Endothelial cell of umbilical vein (primary cell): Measurements from ENCODE around the gene TAGLN2. TPM values are rescaled to one million over a fixed set of nuclear protein-coding genes. Genes with fewer than 3 reads are reported as not detected.

ENCODE experiments used
- BruUV-seq: library from RNA; stranded (reverse); fragments of 400-500 nt; replicated peaks from 2 replicates; lab custom pipeline; 2021; lab: Mats Ljungman, UMichigan
- CTCF ChIA-PET: fragments of 300-600, 350-600 bp; sonication (Branson Sonifier 250); formaldehyde crosslinking; loops from one replicate; lab custom pipeline; 2021; ENCODE audit warnings: antibody characterized with exemption, inconsistent platforms; lab: Charles Lee
- POLR2A ChIA-PET: fragments of 300-600, 350-600 bp; sonication (Branson Sonifier 250); formaldehyde crosslinking; loops from one replicate; lab custom pipeline; 2021; ENCODE audit warnings: antibody characterized with exemption, inconsistent platforms; lab: Charles Lee
- DNase-seq: peaks from one replicate; pipeline ENCODE4 v3.0.0-alpha.2; 2011; ENCODE audit warnings: low read depth, low spot score
- FAIRE-seq: peaks from 2 replicates; lab custom pipeline; 2011; peaks lifted over from hg19 to GRCh38; lab: Jason Lieb, UNC
- H2AFZ ChIP-seq: 2 replicates; pipeline ENCODE4 v1.6.0; 2012; ENCODE audit warnings: low read depth, low read length, control low read depth, inconsistent platforms
- H3K27ac ChIP-seq: 2 replicates; pipeline ENCODE4 v1.5.1; 2011; ENCODE audit warnings: low read depth, mild to moderate bottlenecking, control low read depth, low read length, moderate library complexity; ENCODE audit not compliant: insufficient read depth
- H3K27me3 ChIP-seq, 2 experiments: 2 replicates each; pipeline versions ENCODE4 v1.6.0 to v1.6.1; 2011; ENCODE audit warnings: low read length in 2 of 2, mixed read lengths in 1 of 2; ENCODE audit not compliant: control insufficient read depth in 2 of 2, insufficient read depth in 2 of 2
- H3K36me3 ChIP-seq, 2 experiments: 2 replicates in 1 of 2; 3 replicates in 1 of 2; pipeline ENCODE4 v1.5.1; 2011; ENCODE audit warnings: low read length in 2 of 2, mild to moderate bottlenecking in 1 of 2, moderate library complexity in 1 of 2; ENCODE audit not compliant: control insufficient read depth in 2 of 2, insufficient read depth in 2 of 2; ENCODE audit errors: extremely low read depth in 1 of 2
- H3K4me1 ChIP-seq: 3 replicates; pipeline ENCODE4 v1.5.1; 2011; ENCODE audit warnings: mild to moderate bottlenecking, low read length; ENCODE audit not compliant: control insufficient read depth, insufficient read depth; ENCODE audit errors: extremely low read depth
- H3K4me2 ChIP-seq: 2 replicates; pipeline ENCODE4 v1.6.1; 2011; ENCODE audit warnings: low read length, control low read depth, mixed read lengths; ENCODE audit not compliant: insufficient read depth
- H3K4me3 ChIP-seq, 3 experiments: fragments of 200-600 bp in 1 of 3; sonication (generic), shearing (Covaris generic) in 1 of 3; replicated peaks in 1 of 3; 2 replicates each; pipeline ENCODE4 v1.5.1; 2011 to 2016; ENCODE audit warnings: control low read depth in 3 of 3, low read length in 3 of 3, mild to moderate bottlenecking in 2 of 3, inconsistent platforms in 1 of 3, low read depth in 1 of 3, moderate library complexity in 1 of 3; ENCODE audit not compliant: insufficient read depth in 1 of 3
- H3K79me2 ChIP-seq: 2 replicates; pipeline ENCODE4 v1.6.0; 2012; ENCODE audit warnings: low read length, inconsistent platforms; ENCODE audit not compliant: control insufficient read depth, insufficient read depth
- H3K9ac ChIP-seq: replicated peaks from 2 replicates; pipeline ENCODE3; 2011; ENCODE audit warnings: low read length, control low read depth; ENCODE audit not compliant: insufficient read depth; ENCODE audit errors: extremely low read depth
- H3K9me1 ChIP-seq: replicated peaks from 3 replicates; pipeline ENCODE4 v1.6.0; 2011; ENCODE audit warnings: mild to moderate bottlenecking, low read length; ENCODE audit not compliant: control insufficient read depth, insufficient read depth; ENCODE audit errors: extremely low read depth
- H3K9me3 ChIP-seq: replicated peaks from 2 replicates; pipeline ENCODE4 v1.5.1; 2012; ENCODE audit warnings: low read length, inconsistent platforms; ENCODE audit not compliant: control insufficient read depth, insufficient read depth
- H4K20me1 ChIP-seq: replicated peaks from 2 replicates; pipeline ENCODE3; 2011; ENCODE audit warnings: mild to moderate bottlenecking, low read length; ENCODE audit not compliant: control insufficient read depth, insufficient read depth; ENCODE audit errors: extremely low read depth
- CTCF ChIP-seq, 2 donors: IDR thresholded peaks; 1 replicate in 1 of 2; 2 replicates in 1 of 2; pipeline ENCODE4 v1.5.1; 2011; ENCODE audit warnings: low read length in 2 of 2, mild to moderate bottlenecking in 2 of 2, moderate library complexity in 2 of 2, control low read depth in 1 of 2, inconsistent platforms in 1 of 2, low read depth in 1 of 2; ENCODE audit not compliant: insufficient read depth in 1 of 2; ENCODE audit errors: extremely low read depth in 1 of 2
- EZH2 ChIP-seq: IDR thresholded peaks from 2 replicates; pipeline ENCODE4 v1.6.1; 2012; ENCODE audit warnings: borderline replicate concordance, low read depth, mild to moderate bottlenecking, moderate library complexity, low read length, inconsistent platforms; ENCODE audit not compliant: severe bottlenecking
- FOS ChIP-seq: IDR thresholded peaks from 2 replicates; pipeline ENCODE4 v1.6.1; 2011; ENCODE audit warnings: mild to moderate bottlenecking, low read length, moderate library complexity, borderline replicate concordance; ENCODE audit not compliant: insufficient read depth
- GATA2 ChIP-seq: IDR thresholded peaks from 2 replicates; pipeline ENCODE4 v1.7.0; 2011; ENCODE audit warnings: low read depth, mild to moderate bottlenecking, moderate library complexity, mixed read lengths, low read length; ENCODE audit not compliant: insufficient read length, insufficient read depth
- JUN ChIP-seq: IDR thresholded peaks from 2 replicates; pipeline ENCODE4 v1.6.1; 2011; ENCODE audit warnings: borderline replicate concordance, low read depth; ENCODE audit not compliant: insufficient read length, insufficient read depth
- MAX ChIP-seq: IDR thresholded peaks from 2 replicates; pipeline ENCODE4 v1.6.1; 2011; ENCODE audit not compliant: insufficient read depth, insufficient read length
- MYC ChIP-seq: IDR thresholded peaks from one replicate; pipeline ENCODE4 v1.6.1; 2011; ENCODE audit warnings: mild to moderate bottlenecking, low read depth, low read length
- POLR2A ChIP-seq: IDR thresholded peaks from 2 replicates; pipeline ENCODE4 v1.6.1; 2012; ENCODE audit warnings: low read depth, mild to moderate bottlenecking, control low read depth, low read length
- POLR2AphosphoS5 ChIP-seq: IDR thresholded peaks from 2 replicates; pipeline ENCODE4 v1.6.1; 2012; ENCODE audit warnings: low read depth, mild to moderate bottlenecking, control low read depth, low read length, moderate library complexity; ENCODE audit not compliant: insufficient read depth
- dilution Hi-C: fragments of 300-500 bp; cut with MboI; formaldehyde crosslinking; loops from one replicate; pipeline ENCODE4 v1.15.0; 2019; ENCODE audit warnings: low sequenced_read_pairs; ENCODE audit not compliant: extremely low pct_ligation_motif_present
- intact Hi-C: fragments of 100-400 bp; cut with micrococcal nuclease; formaldehyde crosslinking; loops from one replicate; pipeline ENCODE4 v1.10.0; 2022
- microRNA-seq: library from miRNA; unstranded; fragments of <30 nt; microRNA quantifications from one replicate; pipeline ENCODE4 v1.2.0, GENCODE V29; 2021; ENCODE audit warnings: borderline number of aligned reads, borderline replicate concordance
- polyA plus RNA-seq, 4 experiments: library from polyadenylated mRNA; depleted of rRNA in 3 of 4; stranded (reverse) in 3 of 4; unstranded in 1 of 4; fragments of >200 nt; gene quantifications; 2 replicates each; pipeline versions ENCODE4 v1.2.1 to v1.2.3, GENCODE V29; 2011 to 2012; ENCODE audit warnings: missing spikeins in 1 of 4
- small RNA-seq: library from RNA; depleted of rRNA; stranded (forward); fragments of <200 nt; gene quantifications from one replicate; pipeline ENCODE3, GENCODE V24; 2012; ENCODE audit warnings: low replicate concordance, low read depth; ENCODE audit not compliant: insufficient read depth, insufficient read length
- total RNA-seq: library from RNA; stranded (reverse); gene quantifications from 2 replicates; pipeline ENCODE4 v1.2.3, GENCODE V29; 2021

Gene TAGLN2
- total and polyA plus RNA-seq, 2 donors (not counting 3 experiments of a cell fraction or from before 2014, with no cell fraction given) = 646 to 1,279 TPM

- no peak overlapping the region for H3K4me2 ChIP-seq
- no peak for FAIRE-seq
- no TSS peak for BruUV-seq
Measured at GRCh38 chr1:159868766-159869165, 56.5 kb downstream of the TAGLN2 start.

More at GRCh38 chr1:159868766-159869165, 56.5 kb downstream of the TAGLN2 start:
- ChIA-PET POLR2A (no interaction called here), CTCF (interaction anchor here (0.6 to 3.8 kb wide), 7 partner anchors 15 to 79 kb away, joined by 3 to 14 read pairs (median 4); no protein-coding TSS in a partner anchor)
- Histone ChIP-seq H3K9me3 (no peaks in the 10 kb centered on the region), H3K36me3 (no peaks in the 10 kb centered on the region), H3K9me1 (no peaks in the 10 kb centered on the region), H3K9ac (no peak overlapping the region), H3K27ac (no peak overlapping the region), H4K20me1 (no peaks in the 10 kb centered on the region), H3K27me3 (no peaks in the 10 kb centered on the region), H3K4me3 (no peak overlapping the region), H3K79me2 (no peaks in the 10 kb centered on the region), H3K4me1 (no peaks in the 10 kb centered on the region), H2AFZ (no peak overlapping the region)
- no peak for TF ChIP-seq POLR2AphosphoS5
- no peak for TF ChIP-seq POLR2A
- no peak for TF ChIP-seq MAX
- no peak for TF ChIP-seq FOS
- no peak for TF ChIP-seq CTCF (IDR thresholded peaks at IDR 0.05; ENCODE audit: extremely low read depth in 1 of 2, insufficient read depth in 1 of 2, low read depth in 1 of 2, low read length in 2 of 2)
- TF ChIP-seq EZH2 = no peak
- no peak for TF ChIP-seq MYC
- no peak for TF ChIP-seq JUN
- no peak for TF ChIP-seq GATA2
- dilution Hi-C loops = no loop called here
- intact Hi-C loops = no loop called here
- no peak for DNase-seq

Small RNA genes within 50 kb of the gene (microRNA-seq; reads per million reads assigned to microRNA genes)
- not detected for gene MIR4259

Small RNA genes within 50 kb of the gene (small RNA-seq; reads per million reads assigned to genes)
- gene MIR4259 = not detected

Other genes starting within 250 kb of the TAGLN2 start
- gene CRP, start 210.9 kb downstream of the TAGLN2 start, total RNA-seq = not detected in 2 replicates
- not detected in 2 replicates for gene CRP, start 210.9 kb downstream of the TAGLN2 start, polyA plus RNA-seq
- gene DUSP23, start 144.5 kb downstream of the TAGLN2 start, total RNA-seq = 82.5 and 126 TPM in 2 replicates
- 197 and 295 TPM in 2 replicates for gene DUSP23, start 144.5 kb downstream of the TAGLN2 start, polyA plus RNA-seq
- gene FCRL6, start 123.1 kb downstream of the TAGLN2 start, total RNA-seq = not detected in 2 replicates
- 0.06 and 0.25 TPM in 2 replicates for gene FCRL6, start 123.1 kb downstream of the TAGLN2 start, polyA plus RNA-seq
- gene SLAMF8, start 98.6 kb downstream of the TAGLN2 start, total RNA-seq = not detected in 2 replicates
- gene SLAMF8, start 98.6 kb downstream of the TAGLN2 start, polyA plus RNA-seq = not detected in 2 replicates
- 0.18 TPM in 1 of 2 replicates, not detected in the other for gene VSIG8, start 62.9 kb downstream of the TAGLN2 start, total RNA-seq
- gene VSIG8, start 62.9 kb downstream of the TAGLN2 start, polyA plus RNA-seq = not detected in 2 replicates
- gene CFAP45, start 25.3 kb downstream of the TAGLN2 start, total RNA-seq = 2.1 and 2.5 TPM in 2 replicates
- gene CFAP45, start 25.3 kb downstream of the TAGLN2 start, polyA plus RNA-seq = 0.13 and 0.25 TPM in 2 replicates
- 0.15 and 0.16 TPM in 2 replicates for gene IGSF9, start 20.1 kb upstream of the TAGLN2 start, total RNA-seq
- 0.10 and 0.15 TPM in 2 replicates for gene IGSF9, start 20.1 kb upstream of the TAGLN2 start, polyA plus RNA-seq
- gene SLAMF9, start 28.7 kb upstream of the TAGLN2 start, total RNA-seq = not detected in 2 replicates
- not detected in 2 replicates for gene SLAMF9, start 28.7 kb upstream of the TAGLN2 start, polyA plus RNA-seq
- gene PIGM, start 106.5 kb upstream of the TAGLN2 start, total RNA-seq = 4.8 and 5.4 TPM in 2 replicates
- 3.1 and 3.4 TPM in 2 replicates for gene PIGM, start 106.5 kb upstream of the TAGLN2 start, polyA plus RNA-seq
- gene KCNJ10, start 144.7 kb upstream of the TAGLN2 start, total RNA-seq = not detected in 2 replicates
- gene KCNJ10, start 144.7 kb upstream of the TAGLN2 start, polyA plus RNA-seq = not detected in 2 replicates
- gene KCNJ9, start 156.0 kb upstream of the TAGLN2 start, total RNA-seq = not detected in 2 replicates
- not detected in 2 replicates for gene KCNJ9, start 156.0 kb upstream of the TAGLN2 start, polyA plus RNA-seq
- gene IGSF8, start 173.1 kb upstream of the TAGLN2 start, total RNA-seq = 9.5 and 10.2 TPM in 2 replicates
- 17.5 and 20.2 TPM in 2 replicates for gene IGSF8, start 173.1 kb upstream of the TAGLN2 start, polyA plus RNA-seq
- gene ATP1A2, start 190.3 kb upstream of the TAGLN2 start, total RNA-seq = not detected in 2 replicates
- not detected in 2 replicates for gene ATP1A2, start 190.3 kb upstream of the TAGLN2 start, polyA plus RNA-seq
- not detected in 2 replicates for gene ATP1A4, start 226.1 kb upstream of the TAGLN2 start, total RNA-seq
- not detected in 2 replicates for gene ATP1A4, start 226.1 kb upstream of the TAGLN2 start, polyA plus RNA-seq